Measurements from ENCODE around the gene C1QTNF1.

Gene C1QTNF1

GRCh38 chr17:78999056-78999768 is 24.8 kb upstream of the C1QTNF1 start:
- H3K4me1 ChIP-seq, result peaks cover 24% of the 10 kb centered on the region
- TF ChIP-seq CTCF (IDR thresholded peaks at IDR 0.05), result no peak
- no peak overlapping the region for H3K4me3 ChIP-seq (ENCODE audit: low read depth, low read length)
- no peaks in the 10 kb centered on the region for H3K36me3 ChIP-seq (ENCODE audit: control insufficient read depth, insufficient read depth, low read length)
- no peak overlapping the region for H3K27ac ChIP-seq
- no peak overlapping the region for H3K9ac ChIP-seq
- no peaks in the 10 kb centered on the region for H3K9me3 ChIP-seq (ENCODE audit: control insufficient read depth, low read length)
- no peak overlapping the region for H2AFZ ChIP-seq
- no peaks in the 10 kb centered on the region for H3K27me3 ChIP-seq (ENCODE audit: control insufficient read depth, insufficient read depth, low read length)
- no peak overlapping the region for H3K4me2 ChIP-seq (ENCODE audit: low read length)
- H3K79me2 ChIP-seq, result peaks cover 16% of the 10 kb centered on the region

GRCh38 chr17:78999947-79000395 is 24.0 kb upstream of the C1QTNF1 start:
- H3K9me3 ChIP-seq (ENCODE audit: control insufficient read depth, low read length), result no peaks in the 10 kb centered on the region
- peaks cover 24% of the 10 kb centered on the region for H3K4me1 ChIP-seq
- no peaks in the 10 kb centered on the region for H3K27me3 ChIP-seq (ENCODE audit: control insufficient read depth, insufficient read depth, low read length)
- H2AFZ ChIP-seq, result no peak overlapping the region
- H3K4me2 ChIP-seq (ENCODE audit: low read length), result no peak overlapping the region
- no peak overlapping the region for H3K4me3 ChIP-seq (ENCODE audit: low read depth, low read length)
- H3K9ac ChIP-seq, result no peak overlapping the region
- H3K79me2 ChIP-seq, result peaks cover 16% of the 10 kb centered on the region
- no peak for TF ChIP-seq CTCF (IDR thresholded peaks at IDR 0.05)
- no peak overlapping the region for H3K27ac ChIP-seq
- H3K36me3 ChIP-seq (ENCODE audit: control insufficient read depth, insufficient read depth, low read length), result no peaks in the 10 kb centered on the region

- Histone ChIP-seq H3K9ac (no peak overlapping the region), H3K4me2 (ENCODE audit: low read length) (no peak overlapping the region), H3K9me3 (ENCODE audit: control insufficient read depth, low read length) (no peaks in the 10 kb centered on the region), H3K4me3 (ENCODE audit: low read depth, low read length) (no peak overlapping the region), H3K4me1 (peaks cover 24% of the 10 kb centered on the region), H3K36me3 (ENCODE audit: control insufficient read depth, insufficient read depth, low read length) (no peaks in the 10 kb centered on the region), H3K27ac (no peak overlapping the region), H3K27me3 (ENCODE audit: control insufficient read depth, insufficient read depth, low read length) (no peaks in the 10 kb centered on the region), H2AFZ (no peak overlapping the region), H3K79me2 (peaks cover 22% of the 10 kb centered on the region)
- TF ChIP-seq CTCF (IDR thresholded peaks at IDR 0.05), result no peak
These were observed 23.4 kb upstream of the C1QTNF1 start for GRCh38 chr17:79000396-79001189.

GRCh38 chr17:79001190-79002020 is 22.6 kb upstream of the C1QTNF1 start:
- TF ChIP-seq CTCF (IDR thresholded peaks at IDR 0.05), result no peak
- Histone ChIP-seq H3K36me3 (ENCODE audit: control insufficient read depth, insufficient read depth, low read length) (no peaks in the 10 kb centered on the region), H3K4me2 (ENCODE audit: low read length) (no peak overlapping the region)

More at GRCh38 chr17:79001190-79002020, 22.6 kb upstream of the C1QTNF1 start:
- no peak overlapping the region for H3K27ac ChIP-seq
- H3K9me3 ChIP-seq (ENCODE audit: control insufficient read depth, low read length), result no peaks in the 10 kb centered on the region
- H3K4me3 ChIP-seq (ENCODE audit: low read depth, low read length), result no peak overlapping the region
- peaks cover 27% of the 10 kb centered on the region for H3K79me2 ChIP-seq
- H3K27me3 ChIP-seq (ENCODE audit: control insufficient read depth, insufficient read depth, low read length), result no peaks in the 10 kb centered on the region
- no peak overlapping the region for H2AFZ ChIP-seq
- H3K9ac ChIP-seq, result no peak overlapping the region
- peaks cover 21% of the 10 kb centered on the region for H3K4me1 ChIP-seq

Measured in parathyroid adenoma (tissue), 2 donors.